CD14-positive monocyte (primary cell): ENCODE data around the gene PHGDH. TPM values are rescaled to one million over a fixed set of nuclear protein-coding genes. Genes with fewer than 3 reads are reported as not detected.

Experiments used
- DNase-seq, 3 donors: peaks; one replicate each; pipeline ENCODE4 v3.0.0-alpha.2; 2011 to 2022
- H2AFZ ChIP-seq: 2 replicates; pipeline ENCODE4 v1.6.0; 2012; ENCODE audit warnings: mild to moderate bottlenecking, low read depth, low read length, inconsistent platforms; ENCODE audit not compliant: insufficient read depth, poor library complexity, severe bottlenecking
- H3K27ac ChIP-seq, 2 donors: 1 replicate in 1 of 2; 2 replicates in 1 of 2; pipeline ENCODE4 v1.5.1; 2012 to 2013; ENCODE audit warnings: low read length in 2 of 2, control low read depth in 1 of 2, inconsistent platforms in 1 of 2, low read depth in 1 of 2, mild to moderate bottlenecking in 1 of 2
- H3K27me3 ChIP-seq, 2 donors: one replicate each; pipeline versions ENCODE4 v1.6.0 to v1.6.1; 2011 to 2013; ENCODE audit warnings: low read length in 2 of 2; ENCODE audit not compliant: control insufficient read depth in 2 of 2, insufficient read depth in 2 of 2
- H3K36me3 ChIP-seq, 2 donors: replicated peaks in 1 of 2; 1 replicate in 1 of 2; 2 replicates in 1 of 2; pipeline versions ENCODE4 v1.5.1 to v1.6.1; 2012 to 2013; ENCODE audit warnings: low read length in 2 of 2, control low read depth in 1 of 2, inconsistent platforms in 1 of 2, mild to moderate bottlenecking in 1 of 2; ENCODE audit not compliant: insufficient read depth in 2 of 2, control insufficient read depth in 1 of 2
- H3K4me1 ChIP-seq, 2 donors: 1 replicate in 1 of 2; 2 replicates in 1 of 2; pipeline versions ENCODE4 v1.5.1 to v1.6.1; 2012 to 2013; ENCODE audit warnings: low read length in 2 of 2, control low read depth in 1 of 2, inconsistent platforms in 1 of 2, mild to moderate bottlenecking in 1 of 2, moderate library complexity in 1 of 2; ENCODE audit not compliant: insufficient read depth in 2 of 2, control insufficient read depth in 1 of 2
- H3K4me2 ChIP-seq: replicated peaks from 2 replicates; pipeline ENCODE3; 2012; ENCODE audit warnings: low read length, moderate library complexity, mild to moderate bottlenecking; ENCODE audit not compliant: poor library complexity, severe bottlenecking; ENCODE audit errors: extremely low read depth
- H3K4me3 ChIP-seq, 3 experiments: fragments of 200-600 bp in 1 of 3; sonication (generic) in 1 of 3; replicated peaks in 1 of 3; 1 replicate in 2 of 3; 2 replicates in 1 of 3; pipeline ENCODE4 v1.5.1; 2011 to 2013; ENCODE audit warnings: low read length in 3 of 3, mild to moderate bottlenecking in 3 of 3, control low read depth in 2 of 3, low read depth in 2 of 3, inconsistent platforms in 1 of 3, moderate library complexity in 1 of 3
- H3K79me2 ChIP-seq: 2 replicates; pipeline ENCODE4 v1.6.0; 2012; ENCODE audit warnings: mild to moderate bottlenecking, control low read depth, inconsistent platforms, low read length, moderate library complexity; ENCODE audit not compliant: insufficient read depth
- H3K9ac ChIP-seq: 2 replicates; pipeline ENCODE4 v1.6.0; 2017; ENCODE audit warnings: low read length, mild to moderate bottlenecking; ENCODE audit not compliant: insufficient read depth, poor library complexity, severe bottlenecking
- H3K9me3 ChIP-seq, 2 donors: replicated peaks in 1 of 2; 1 replicate in 1 of 2; 2 replicates in 1 of 2; pipeline versions ENCODE4 v1.5.1 to v1.6.1; 2012 to 2013; ENCODE audit warnings: low read length in 2 of 2, control low read depth in 1 of 2; ENCODE audit not compliant: control insufficient read depth in 1 of 2, insufficient read depth in 1 of 2
- H4K20me1 ChIP-seq: 2 replicates; pipeline ENCODE4 v1.6.0; 2012; ENCODE audit warnings: mild to moderate bottlenecking, low read length, control low read depth, moderate library complexity; ENCODE audit not compliant: insufficient read depth
- H3K27ac Mint-ChIP-seq, 7 donors: one replicate each; pipeline ENCODE4 v1.8.0; 2020; ENCODE audit warnings: mild to moderate bottlenecking in 7 of 7, mixed read lengths in 7 of 7, moderate library complexity in 6 of 7, inconsistent platforms in 2 of 7
- H3K27me3 Mint-ChIP-seq, 3 donors: one replicate each; pipeline ENCODE4 v1.8.0; 2021 to 2022; ENCODE audit warnings: low read depth in 3 of 3, mild to moderate bottlenecking in 3 of 3, mixed read lengths in 3 of 3, moderate library complexity in 3 of 3, inconsistent platforms in 1 of 3
- H3K36me3 Mint-ChIP-seq, 2 donors: one replicate each; pipeline ENCODE4 v1.8.0; 2020; ENCODE audit warnings: mixed read lengths in 2 of 2, inconsistent platforms in 1 of 2, mild to moderate bottlenecking in 1 of 2
- H3K4me1 Mint-ChIP-seq: one replicate; pipeline ENCODE4 v1.8.0; 2020; ENCODE audit warnings: mild to moderate bottlenecking, mixed read lengths
- H3K4me3 Mint-ChIP-seq, 2 donors: one replicate each; pipeline ENCODE4 v1.8.0; 2020; ENCODE audit warnings: mild to moderate bottlenecking in 2 of 2, mixed read lengths in 2 of 2, moderate library complexity in 1 of 2
- H3K9me3 Mint-ChIP-seq, 7 donors: one replicate each; pipeline ENCODE4 v1.8.0; 2020 to 2022; ENCODE audit warnings: mixed read lengths in 7 of 7, mild to moderate bottlenecking in 6 of 7, moderate library complexity in 6 of 7, inconsistent platforms in 2 of 7
- CTCF ChIP-seq: fragments of 200-600 bp; IDR thresholded peaks from one replicate; pipeline ENCODE4 v1.8.0; 2022; ENCODE audit warnings: antibody characterized with exemption, mild to moderate bottlenecking
- WGBS: methylation state at CpG from one replicate; pipeline ENCODE4 v1.1.5; 2013; ENCODE audit warnings: missing lambda C conversion rate; ENCODE audit not compliant: insufficient coverage; 5-methylcytosine and 5-hydroxymethylcytosine counted together
- intact Hi-C, 2 donors: fragments of 100-400 bp; cut with micrococcal nuclease; formaldehyde crosslinking; loops; one replicate each; pipeline versions ENCODE4 v1.15.0 to v1.15.1; 2023
- polyA plus RNA-seq, 3 donors: library from polyadenylated mRNA; depleted of rRNA in 1 of 3; unstranded in 2 of 3; stranded (reverse) in 1 of 3; fragments of 300-500 nt in 2 of 3; fragments of >200 nt in 1 of 3; fragmentation: Illumina TruSeq in 2 of 3; gene quantifications; 1 replicate in 2 of 3; 2 replicates in 1 of 3; pipeline ENCODE4 v1.2.3, GENCODE V29; 2012 to 2021

PHGDH gene
- polyA plus RNA-seq, 3 donors: 0.09 to 0.44 (median 0.20) TPM

GRCh38 chr1:119680723-119681122 lies 31.0 kb upstream of the PHGDH start:
- H4K20me1 ChIP-seq: no peaks in the 10 kb centered on the region
- H3K9ac ChIP-seq: no peak overlapping the region
- H3K4me1 ChIP-seq: peaks cover 0 to 1% of the 10 kb centered on the region in 2 donors
- no CpG with 5 or more reads among the region's 2 CpGs for WGBS
- H3K9me3 ChIP-seq: no peaks in the 10 kb centered on the region
- no peak overlapping the region for H3K4me2 ChIP-seq
- no peak for DNase-seq
- no peak overlapping the region for H3K27ac ChIP-seq
- H3K27me3 ChIP-seq: no peaks in the 10 kb centered on the region
- H3K27me3 Mint-ChIP-seq: peaks cover 2 to 3% (median 2%) of the 10 kb centered on the region in 3 donors
- no peak overlapping the region for H3K27ac Mint-ChIP-seq
- H2AFZ ChIP-seq: no peak overlapping the region
- H3K79me2 ChIP-seq: no peaks in the 10 kb centered on the region
- peaks cover under 1% of the 10 kb centered on the region for H3K4me1 Mint-ChIP-seq
- peaks cover 0 to 2% (median 0%) of the 10 kb centered on the region in 7 donors for H3K9me3 Mint-ChIP-seq
- no peaks in the 10 kb centered on the region for H3K36me3 ChIP-seq
- no peak overlapping the region for H3K4me3 ChIP-seq
- intact Hi-C loops: no loop called here
- no peak overlapping the region for H3K4me3 Mint-ChIP-seq
- TF ChIP-seq CTCF: no peak
- no peaks in the 10 kb centered on the region for H3K36me3 Mint-ChIP-seq

GRCh38 chr1:119681560-119681959 lies 30.2 kb upstream of the PHGDH start:
- H3K4me1 Mint-ChIP-seq: no peaks in the 10 kb centered on the region
- WGBS: no CpG with 5 or more reads among the region's 2 CpGs
- no peak for TF ChIP-seq CTCF
- no peak overlapping the region for H3K27ac Mint-ChIP-seq
- H3K4me1 ChIP-seq: no peaks in the 10 kb centered on the region
- no peaks in the 10 kb centered on the region for H4K20me1 ChIP-seq
- H3K27ac ChIP-seq: no peak overlapping the region
- H3K27me3 Mint-ChIP-seq: peaks cover 2 to 3% (median 2%) of the 10 kb centered on the region in 3 donors
- H3K36me3 Mint-ChIP-seq: no peaks in the 10 kb centered on the region
- no peak overlapping the region for H3K9ac ChIP-seq
- no peaks in the 10 kb centered on the region for H3K36me3 ChIP-seq
- H3K4me3 ChIP-seq: no peak overlapping the region
- no peaks in the 10 kb centered on the region for H3K27me3 ChIP-seq
- peaks cover 0 to 2% (median 0%) of the 10 kb centered on the region in 7 donors for H3K9me3 Mint-ChIP-seq
- no peak overlapping the region for H3K4me2 ChIP-seq
- no peak overlapping the region for H3K4me3 Mint-ChIP-seq
- H3K9me3 ChIP-seq: no peaks in the 10 kb centered on the region
- H3K79me2 ChIP-seq: no peaks in the 10 kb centered on the region
- DNase-seq: no peak
- intact Hi-C loops: no loop called here
- H2AFZ ChIP-seq: no peak overlapping the region
